Hematopoietic multipotent progenitor cell treated with erythropoietin and hydrocortisone succinate and interleukin-3 and kit ligand, for 6 days (in vitro differentiated cells): ENCODE measurements around the gene ENTPD1.
A peak's percentile ranks its signal among the peaks of the same experiment; 100 is the strongest.
"Not testable (repeated sequence)": the region's sequence is repeated elsewhere in the genome, so short reads cannot be mapped to it uniquely, and the experiment has no call there.

Experiments used
- DNase-seq: peaks from one replicate; pipeline ENCODE4 v3.0.0-alpha.2; 2015

The ENTPD1 gene

DNA sequence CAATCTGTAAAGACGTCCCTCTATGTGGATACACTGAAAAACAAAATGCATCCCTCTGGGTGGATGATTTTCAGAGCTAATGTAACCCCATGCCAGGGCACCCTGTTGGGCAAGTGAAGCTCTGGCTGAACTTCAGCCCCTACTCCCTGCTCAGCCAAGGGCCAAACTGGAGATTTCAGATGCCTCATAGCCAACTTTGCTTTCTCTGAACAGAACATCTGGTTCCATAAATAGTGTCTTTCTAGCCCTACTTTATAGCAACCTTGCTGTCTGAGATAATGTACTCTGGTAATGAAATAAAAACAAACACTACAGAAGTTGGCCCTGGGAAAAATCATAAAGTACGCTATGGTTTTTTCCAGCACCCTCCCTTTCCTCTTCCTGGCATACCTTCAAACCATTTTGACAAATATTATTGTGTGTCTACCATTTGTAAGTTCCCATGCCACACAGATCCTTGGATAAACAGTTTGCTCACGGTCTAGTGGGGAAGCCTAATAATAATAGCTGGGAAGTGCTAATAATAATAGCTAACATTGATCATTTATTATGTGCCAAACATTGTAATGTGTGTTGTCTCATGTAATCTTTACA, 3.4 kb downstream of the ENTPD1 start:
- DNase-seq = no peak

DNA sequence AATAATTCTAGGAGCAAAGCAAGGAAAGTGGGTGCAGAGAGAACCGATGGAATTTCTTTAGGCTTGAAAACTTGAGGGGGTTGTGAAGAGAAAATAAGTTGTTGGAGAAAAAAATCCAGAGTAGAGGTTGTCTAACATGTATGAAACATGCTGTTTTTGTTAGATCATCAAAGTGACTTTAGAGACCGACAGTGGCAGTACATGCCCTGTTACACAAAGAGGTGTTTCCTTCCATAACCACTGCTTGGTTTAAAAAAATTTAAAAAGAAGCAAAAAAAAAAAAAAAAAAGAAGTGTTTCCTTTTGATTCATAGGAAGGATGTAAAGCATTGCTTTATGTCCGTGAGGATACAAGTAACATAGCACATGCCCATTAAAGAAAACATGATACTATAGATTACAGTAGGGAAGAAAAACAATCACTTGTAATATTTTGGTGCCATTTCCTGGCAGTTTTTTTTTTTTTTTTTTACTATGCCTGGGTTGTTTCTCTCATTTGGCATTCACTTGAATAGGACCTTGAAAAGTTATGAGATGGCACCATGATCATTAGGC, 6.1 kb downstream of the ENTPD1 start:
- DNase-seq = no peak

- peak; percentile 23 for DNase-seq
Observed at GRCh38 chr10:95767884-95768556, 12.1 kb downstream of the ENTPD1 start.

- no peak for DNase-seq
Observed at GRCh38 chr10:95770084-95770720, 14.2 kb downstream of the ENTPD1 start.

- not testable (repeated sequence) for DNase-seq
Observed at GRCh38 chr10:95773454-95773853, 17.5 kb downstream of the ENTPD1 start.

GRCh38 chr10:95777638-95778037, 21.7 kb downstream of the ENTPD1 start:
- not testable (repeated sequence) for DNase-seq

- DNase-seq = no peak
Observed at GRCh38 chr10:95782318-95782717, 26.4 kb downstream of the ENTPD1 start.

DNA sequence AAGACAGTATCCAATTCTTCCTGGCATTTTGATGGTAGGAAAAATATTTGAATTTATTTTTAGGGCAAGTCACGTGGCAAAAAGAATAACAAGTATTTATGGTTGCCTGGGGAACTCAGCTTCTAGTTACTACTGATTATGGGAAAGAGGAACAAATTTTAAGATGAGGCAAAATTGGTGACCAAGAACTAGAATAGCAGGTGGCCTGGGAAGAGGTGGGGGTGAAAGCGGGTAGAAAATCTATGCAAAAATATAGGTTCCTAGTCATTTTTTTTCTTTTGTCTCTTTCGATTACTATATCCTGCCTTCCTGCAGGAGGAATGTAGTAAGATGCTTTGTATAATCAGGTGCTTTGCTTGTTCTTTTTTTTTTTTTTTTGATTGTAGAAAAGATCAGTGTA, 27.8 kb downstream of the ENTPD1 start:
- DNase-seq = no peak

GRCh38 chr10:95784279-95784913, 28.4 kb downstream of the ENTPD1 start:
- DNase-seq = no peak

- DNase-seq = peak; percentile 58
Observed at GRCh38 chr10:95785317-95785716, 29.4 kb downstream of the ENTPD1 start.

DNA sequence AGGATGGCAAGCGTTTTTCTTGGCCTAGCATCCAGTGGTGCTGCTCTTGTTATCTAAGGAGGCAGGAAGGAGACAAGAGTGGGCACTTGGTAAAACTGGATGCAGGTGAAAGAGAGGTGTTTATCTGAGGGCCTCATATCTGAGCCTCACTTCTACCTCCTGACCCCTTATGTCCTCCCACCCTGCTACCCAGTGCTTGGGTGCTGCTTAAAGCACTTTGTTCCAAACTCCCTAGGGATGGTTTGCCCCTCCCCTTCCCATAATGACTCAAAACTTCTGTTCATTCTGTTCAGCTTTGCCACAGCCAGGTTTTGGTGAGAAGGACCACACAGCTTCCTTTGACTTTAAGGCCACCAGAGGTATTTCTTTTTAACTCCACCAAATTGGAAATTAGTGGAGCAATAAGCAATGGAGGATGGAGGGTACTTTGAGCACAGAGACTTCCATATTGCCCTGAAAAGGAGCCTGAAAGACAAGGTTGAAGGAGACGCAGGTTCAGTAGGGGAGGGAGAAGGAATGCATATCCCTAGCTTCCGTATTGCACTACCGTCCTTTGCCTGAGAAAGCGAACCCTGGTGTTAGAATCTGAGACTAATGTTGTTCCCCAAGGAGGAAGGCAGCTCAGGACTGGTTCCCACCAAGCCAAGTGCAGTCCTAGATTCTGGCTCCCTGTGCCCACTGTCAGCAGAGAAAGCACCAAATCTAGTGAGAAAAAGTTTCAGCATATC, 30.1 kb downstream of the ENTPD1 start:
- no peak for DNase-seq

DNA sequence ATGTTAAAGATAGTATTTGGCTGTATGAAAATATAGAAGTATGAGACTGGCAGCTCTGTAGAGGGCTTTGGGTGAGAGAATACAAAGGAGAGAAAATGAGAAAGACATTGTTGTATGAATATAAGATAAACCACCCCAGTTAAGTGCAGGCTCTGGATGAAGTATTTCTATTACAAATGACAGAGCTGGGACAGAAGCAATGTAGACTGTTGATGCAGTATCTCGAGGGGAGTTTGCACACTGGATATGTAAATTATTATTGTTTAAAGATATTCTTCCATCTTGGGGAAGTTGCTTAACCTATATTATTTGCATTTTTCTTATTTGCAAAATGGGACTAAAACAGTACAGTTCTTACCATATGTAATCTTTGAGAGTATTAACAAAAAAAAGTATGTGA, 31.5 kb downstream of the ENTPD1 start:
- DNase-seq = no peak

- DNase-seq = no peak
Observed at GRCh38 chr10:95788830-95789229, 32.9 kb downstream of the ENTPD1 start.

DNA sequence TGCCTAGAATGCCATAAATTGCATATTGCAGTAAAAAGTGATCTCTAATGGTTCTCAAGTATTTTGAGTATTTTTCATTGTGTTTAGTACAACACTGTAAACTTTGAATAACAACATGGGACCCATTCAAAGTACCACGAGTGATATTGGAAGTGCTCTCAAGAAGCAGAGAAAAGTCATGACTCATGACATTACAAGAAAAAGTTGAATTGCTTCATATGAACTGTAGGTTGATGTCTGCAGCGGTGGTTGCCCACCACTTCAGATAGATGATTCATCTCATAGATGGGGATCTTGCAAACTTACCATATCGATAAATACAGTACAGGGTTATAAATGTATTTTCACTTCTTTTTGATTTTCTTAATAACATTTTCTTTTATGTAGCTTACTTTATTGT, 33.9 kb downstream of the ENTPD1 start:
- DNase-seq = peak; percentile 62

DNA sequence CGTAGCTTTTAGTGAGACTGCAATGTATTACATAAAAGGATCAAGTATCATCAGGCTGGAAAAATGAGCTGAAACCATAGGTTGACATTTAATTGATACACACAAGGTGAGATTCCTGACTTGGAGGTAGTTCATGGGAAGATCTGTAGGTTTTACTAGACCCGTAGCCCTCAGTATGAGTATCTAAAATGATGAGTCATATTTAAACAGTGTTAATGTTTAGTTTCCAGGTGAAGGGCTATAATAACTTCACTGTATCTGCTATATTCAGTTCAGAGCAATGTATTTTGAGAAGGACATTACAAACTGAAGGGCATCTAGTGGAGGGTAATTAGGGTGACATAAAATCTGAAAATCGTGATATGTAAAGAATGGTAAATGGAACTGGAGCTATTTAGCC, 35.0 kb downstream of the ENTPD1 start:
- DNase-seq = no peak

- DNase-seq = no peak
Observed at GRCh38 chr10:95791425-95791979, 35.5 kb downstream of the ENTPD1 start.

- DNase-seq = peak; percentile 71
Observed at GRCh38 chr10:95792211-95792780, 36.3 kb downstream of the ENTPD1 start.

DNA sequence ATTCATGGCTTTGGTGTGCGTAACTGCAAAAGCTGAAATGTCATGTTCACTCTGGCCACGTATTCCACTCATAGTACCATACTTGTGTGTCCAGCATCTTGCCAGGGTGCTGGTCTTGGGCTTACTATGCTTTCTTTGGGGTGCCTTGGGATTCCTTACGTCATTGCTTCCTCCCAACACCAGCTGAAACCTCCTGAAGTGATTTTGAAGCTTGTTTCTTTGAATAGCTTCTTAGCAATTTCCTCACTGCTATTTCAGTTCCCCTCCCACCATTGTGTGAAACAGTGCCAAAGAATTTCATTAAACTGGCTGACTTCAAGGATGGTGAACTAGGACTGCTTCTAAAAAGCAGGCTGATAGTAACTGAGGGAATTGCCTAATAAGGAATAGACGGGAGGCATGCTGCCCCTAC, 36.9 kb downstream of the ENTPD1 start:
- no peak for DNase-seq

GRCh38 chr10:95793401-95794045, 37.6 kb downstream of the ENTPD1 start:
- peak; percentile 64 for DNase-seq

DNA sequence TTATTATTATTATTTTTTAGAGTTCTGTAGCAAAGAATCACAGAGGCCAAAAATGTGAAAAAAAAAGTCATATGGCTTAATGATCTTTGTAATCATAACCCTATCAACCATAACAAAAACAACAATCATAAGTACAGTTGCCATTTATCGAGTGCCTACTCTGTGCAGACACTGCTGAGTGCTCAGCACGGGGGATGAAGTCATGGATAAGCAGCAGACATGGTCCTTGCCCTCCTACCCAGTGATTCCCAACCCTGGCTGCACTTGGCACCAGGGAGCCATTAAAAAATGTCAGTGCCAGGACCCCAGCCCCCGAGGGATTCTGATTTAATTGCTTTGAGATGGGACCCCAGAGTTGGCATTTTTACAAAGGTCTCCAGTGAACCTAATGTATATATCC, 38.2 kb downstream of the ENTPD1 start:
- DNase-seq = no peak

- DNase-seq = no peak
Observed at GRCh38 chr10:95795602-95796001, 39.6 kb downstream of the ENTPD1 start.

GRCh38 chr10:95796504-95796903, 40.5 kb downstream of the ENTPD1 start:
- no peak for DNase-seq
